Natural killer cell (primary cell): Measurements from ENCODE around the gene ADAM22. TPM values are rescaled to one million over a fixed set of nuclear protein-coding genes. Genes with fewer than 3 reads are reported as not detected.

Experiments used
- ATAC-seq, 3 donors: fragments of 150-1000 bp in 2 of 3; fragments of 200-7000 bp in 1 of 3; cut with Tn5 transposase; 1 replicate in 1 of 3; 2 replicates in 2 of 3; pipeline ENCODE4 v1.10.0; 2021; ENCODE audit warnings: mild to moderate bottlenecking in 2 of 3, moderate library complexity in 2 of 3
- DNase-seq, 2 donors: peaks; one replicate each; pipeline versions ENCODE4 v3.0.0 to v3.0.0-alpha.2; 2013 to 2021; ENCODE audit warnings: mixed read lengths in 1 of 2
- H3K27ac ChIP-seq: one replicate; pipeline ENCODE4 v1.5.1; 2013; ENCODE audit warnings: mild to moderate bottlenecking, low read length
- H3K27me3 ChIP-seq: one replicate; pipeline ENCODE4 v1.6.1; 2013; ENCODE audit warnings: low read length; ENCODE audit not compliant: control insufficient read depth, insufficient read depth
- H3K36me3 ChIP-seq: one replicate; pipeline ENCODE4 v1.6.1; 2013; ENCODE audit warnings: low read length; ENCODE audit not compliant: control insufficient read depth, insufficient read depth
- H3K4me1 ChIP-seq: one replicate; pipeline ENCODE4 v1.6.1; 2013; ENCODE audit warnings: low read length; ENCODE audit not compliant: control insufficient read depth, insufficient read depth
- H3K4me3 ChIP-seq: one replicate; pipeline ENCODE4 v1.5.1; 2013; ENCODE audit warnings: low read length
- H3K9me3 ChIP-seq: one replicate; pipeline ENCODE4 v1.6.1; 2013; ENCODE audit warnings: low read length; ENCODE audit not compliant: control insufficient read depth, insufficient read depth
- H3K27ac Mint-ChIP-seq, 2 donors: one replicate each; pipeline ENCODE4 v1.8.0; 2022; ENCODE audit warnings: mild to moderate bottlenecking in 2 of 2, mixed read lengths in 2 of 2, moderate library complexity in 1 of 2
- H3K27me3 Mint-ChIP-seq, 2 donors: one replicate each; pipeline ENCODE4 v1.8.0; 2022; ENCODE audit warnings: low read depth in 2 of 2, mixed read lengths in 2 of 2
- H3K36me3 Mint-ChIP-seq: one replicate; pipeline ENCODE4 v1.8.0; 2022; ENCODE audit warnings: mixed read lengths
- H3K4me1 Mint-ChIP-seq, 2 donors: one replicate each; pipeline ENCODE4 v1.8.0; 2022; ENCODE audit warnings: mixed read lengths in 2 of 2
- H3K4me3 Mint-ChIP-seq: one replicate; pipeline ENCODE4 v1.8.0; 2022; ENCODE audit warnings: mild to moderate bottlenecking, moderate library complexity, mixed read lengths
- H3K9me3 Mint-ChIP-seq, 2 donors: one replicate each; pipeline ENCODE4 v1.8.0; 2022; ENCODE audit warnings: mixed read lengths in 2 of 2
- WGBS: methylation state at CpG from one replicate; pipeline ENCODE4 v1.1.7; 2013; ENCODE audit warnings: missing lambda C conversion rate; ENCODE audit not compliant: insufficient coverage; 5-methylcytosine and 5-hydroxymethylcytosine counted together
- intact Hi-C: fragments of 100-400 bp; cut with micrococcal nuclease; formaldehyde crosslinking; loops from one replicate; pipeline ENCODE4 v1.14.2; 2022
- total RNA-seq, 4 donors: library from RNA; stranded (reverse); fragments of 120-200 nt in 1 of 4; gene quantifications; one replicate each; pipeline versions ENCODE4 v1.2.3 to v1.2.4, GENCODE V29; 2013 to 2022
- TF ChIP-seq, protein P1 (sequence below): fragments of 200-600 bp; IDR thresholded peaks from one replicate; pipeline ENCODE4 v1.8.0; 2022; ENCODE audit warnings: antibody characterized with exemption

Gene ADAM22
- total RNA-seq, 3 donors from 2014 or later (not counting 1 experiment from before 2014, with no cell fraction given) = 3.0 to 5.4 (median 3.7) TPM

DNA sequence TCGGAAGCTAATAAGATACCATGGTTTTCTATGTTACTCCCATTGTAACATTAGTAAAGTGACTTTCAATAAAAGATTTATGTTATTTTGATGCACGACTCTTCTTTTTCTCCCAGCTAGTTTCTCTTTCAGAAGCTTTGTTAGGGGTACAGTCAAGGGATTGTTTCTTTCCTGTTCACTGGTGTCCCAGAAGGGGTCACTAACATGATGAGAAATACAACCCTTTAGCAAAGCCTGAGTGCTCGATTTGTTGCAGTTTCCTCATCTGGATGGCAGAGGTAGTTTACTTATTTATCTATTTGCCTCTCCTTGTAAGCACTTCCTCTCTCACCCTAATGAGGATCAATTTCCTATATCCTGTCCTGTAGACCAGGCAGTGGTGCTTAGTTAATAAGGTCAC lies 268.7 kb downstream of the ADAM22 start:
- Histone ChIP-seq H3K4me1 (no peaks in the 10 kb centered on the region), H3K4me3 (no peak overlapping the region), H3K9me3 (no peaks in the 10 kb centered on the region), H3K36me3 (peaks cover 52% of the 10 kb centered on the region), H3K27me3 (no peaks in the 10 kb centered on the region), H3K27ac (no peak overlapping the region)
- 93% methylated on average over 3 of the region's 3 CpGs for WGBS
- peak overlapping the region; percentile 8 to 62 for H3K27ac Mint-ChIP-seq
- H3K36me3 Mint-ChIP-seq = peaks cover 21% of the 10 kb centered on the region
- peaks cover 7% of the 10 kb centered on the region in 2 donors for H3K4me1 Mint-ChIP-seq
- intact Hi-C loops = no loop called here
- no peak overlapping the region for H3K4me3 Mint-ChIP-seq
- no peak for DNase-seq
- H3K27me3 Mint-ChIP-seq = no peaks in the 10 kb centered on the region
- no peak for ATAC-seq
- TF ChIP-seq, protein P1, sequence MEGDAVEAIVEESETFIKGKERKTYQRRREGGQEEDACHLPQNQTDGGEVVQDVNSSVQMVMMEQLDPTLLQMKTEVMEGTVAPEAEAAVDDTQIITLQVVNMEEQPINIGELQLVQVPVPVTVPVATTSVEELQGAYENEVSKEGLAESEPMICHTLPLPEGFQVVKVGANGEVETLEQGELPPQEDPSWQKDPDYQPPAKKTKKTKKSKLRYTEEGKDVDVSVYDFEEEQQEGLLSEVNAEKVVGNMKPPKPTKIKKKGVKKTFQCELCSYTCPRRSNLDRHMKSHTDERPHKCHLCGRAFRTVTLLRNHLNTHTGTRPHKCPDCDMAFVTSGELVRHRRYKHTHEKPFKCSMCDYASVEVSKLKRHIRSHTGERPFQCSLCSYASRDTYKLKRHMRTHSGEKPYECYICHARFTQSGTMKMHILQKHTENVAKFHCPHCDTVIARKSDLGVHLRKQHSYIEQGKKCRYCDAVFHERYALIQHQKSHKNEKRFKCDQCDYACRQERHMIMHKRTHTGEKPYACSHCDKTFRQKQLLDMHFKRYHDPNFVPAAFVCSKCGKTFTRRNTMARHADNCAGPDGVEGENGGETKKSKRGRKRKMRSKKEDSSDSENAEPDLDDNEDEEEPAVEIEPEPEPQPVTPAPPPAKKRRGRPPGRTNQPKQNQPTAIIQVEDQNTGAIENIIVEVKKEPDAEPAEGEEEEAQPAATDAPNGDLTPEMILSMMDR = no peak
- no peaks in the 10 kb centered on the region for H3K9me3 Mint-ChIP-seq

DNA sequence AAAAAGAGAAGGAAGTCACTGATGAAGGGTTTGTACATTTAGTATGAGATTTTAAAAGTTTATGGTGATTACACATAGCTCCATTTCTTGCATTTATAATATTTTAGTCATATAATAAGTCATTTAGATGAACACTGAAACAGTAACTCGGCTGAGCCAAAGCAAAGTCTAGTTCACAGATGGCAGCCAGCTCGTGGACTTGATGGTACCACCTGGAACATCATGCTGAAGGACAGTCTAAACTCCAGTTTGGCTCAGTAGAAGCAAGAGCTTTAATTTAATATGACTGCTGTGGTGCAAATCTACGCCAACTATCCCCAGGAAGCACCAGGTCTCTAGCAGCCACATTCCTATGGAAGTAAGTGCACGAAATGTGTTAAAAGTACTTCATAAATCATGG lies 269.4 kb downstream of the ADAM22 start:
- peak overlapping the region; percentile 8 to 62 for H3K27ac Mint-ChIP-seq
- H3K4me1 Mint-ChIP-seq = peaks cover 7% of the 10 kb centered on the region in 2 donors
- no peak for ATAC-seq
- Histone ChIP-seq H3K9me3 (no peaks in the 10 kb centered on the region), H3K27ac (no peak overlapping the region), H3K4me1 (no peaks in the 10 kb centered on the region), H3K36me3 (peaks cover 58% of the 10 kb centered on the region), H3K4me3 (no peak overlapping the region), H3K27me3 (no peaks in the 10 kb centered on the region)
- no peak overlapping the region for H3K4me3 Mint-ChIP-seq
- WGBS = 97% methylated on average over 4 of the region's 4 CpGs
- no peak for DNase-seq
- H3K27me3 Mint-ChIP-seq = no peaks in the 10 kb centered on the region
- TF ChIP-seq, protein P1 = no peak
- peaks cover 24% of the 10 kb centered on the region for H3K36me3 Mint-ChIP-seq
- no peaks in the 10 kb centered on the region for H3K9me3 Mint-ChIP-seq
- intact Hi-C loops = no loop called here

DNA sequence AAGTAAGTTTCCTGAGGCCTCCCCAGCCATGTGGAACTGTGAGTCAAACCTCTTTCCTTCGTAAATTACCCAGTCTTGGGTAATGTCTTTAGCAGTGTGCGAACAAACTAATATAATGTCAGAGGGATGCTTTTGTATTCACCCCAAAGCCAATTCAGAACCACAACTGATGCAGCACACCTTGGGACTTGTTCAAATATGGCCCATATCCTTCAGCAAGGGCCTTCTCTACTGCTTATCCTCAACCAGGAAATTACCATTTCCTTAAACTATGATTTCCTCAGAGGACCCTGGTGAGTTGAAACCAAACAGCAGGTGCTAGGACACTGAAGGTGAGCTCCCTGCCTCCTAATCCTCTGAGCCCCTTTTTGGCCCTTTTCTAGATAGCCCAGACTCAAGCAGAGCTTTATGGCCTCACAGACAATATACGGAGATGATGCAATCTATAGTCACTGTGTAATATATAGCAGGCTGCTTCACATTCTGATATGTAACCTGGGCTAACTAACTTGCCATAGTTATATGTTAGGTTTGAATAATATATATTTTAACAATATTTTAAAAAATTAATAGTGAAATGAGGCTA lies 270.6 kb downstream of the ADAM22 start:
- Mint-ChIP-seq H3K27me3 (no peaks in the 10 kb centered on the region), H3K9me3 (no peaks in the 10 kb centered on the region), H3K4me1 (peaks cover 7% of the 10 kb centered on the region in 2 donors), H3K27ac (peak overlapping the region in 1 of 2 donors; percentile 65), H3K4me3 (no peak overlapping the region), H3K36me3 (peaks cover 31% of the 10 kb centered on the region)
- H3K27me3 ChIP-seq = no peaks in the 10 kb centered on the region
- no peak for DNase-seq
- no peak for ATAC-seq
- no peaks in the 10 kb centered on the region for H3K4me1 ChIP-seq
- no peak overlapping the region for H3K4me3 ChIP-seq
- intact Hi-C loops = no loop called here
- no peaks in the 10 kb centered on the region for H3K9me3 ChIP-seq
- TF ChIP-seq, protein P1 = no peak
- WGBS = 100% methylated on average over 2 of the region's 3 CpGs
- H3K36me3 ChIP-seq = peaks cover 70% of the 10 kb centered on the region
- no peak overlapping the region for H3K27ac ChIP-seq

DNA sequence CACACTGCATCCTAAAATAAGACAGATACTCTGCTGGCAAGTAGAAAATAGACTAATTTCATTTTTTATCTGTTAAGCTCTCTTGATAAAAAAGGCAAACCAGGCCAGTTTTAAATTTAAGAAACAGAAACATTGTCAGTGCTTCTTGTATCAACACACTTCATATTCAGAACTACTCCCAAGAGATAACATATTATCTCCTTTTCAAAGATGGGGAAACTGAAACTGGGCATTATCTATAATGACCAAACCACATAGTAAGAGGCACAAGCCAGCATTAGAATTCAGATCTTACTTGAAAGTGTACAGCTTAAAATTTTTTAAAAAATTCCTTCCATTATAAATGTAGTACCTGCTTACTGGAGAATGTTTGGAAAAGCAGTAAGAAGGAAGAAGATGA lies 271.1 kb downstream of the ADAM22 start:
- intact Hi-C loops = no loop called here
- ATAC-seq (no peak), DNase-seq (no peak)
- no peaks in the 10 kb centered on the region for H3K9me3 Mint-ChIP-seq
- peaks cover 31% of the 10 kb centered on the region for H3K36me3 Mint-ChIP-seq
- Histone ChIP-seq H3K36me3 (peaks cover 74% of the 10 kb centered on the region), H3K4me1 (no peaks in the 10 kb centered on the region), H3K9me3 (no peaks in the 10 kb centered on the region), H3K27me3 (no peaks in the 10 kb centered on the region), H3K27ac (no peak overlapping the region), H3K4me3 (no peak overlapping the region)
- no peaks in the 10 kb centered on the region for H3K27me3 Mint-ChIP-seq
- TF ChIP-seq, protein P1 = no peak
- peak overlapping the region in 1 of 2 donors; percentile 65 for H3K27ac Mint-ChIP-seq
- H3K4me3 Mint-ChIP-seq = no peak overlapping the region
- peaks cover 7% of the 10 kb centered on the region in 2 donors for H3K4me1 Mint-ChIP-seq
